SK-N-SH (cell line): ENCODE results near the gene TOR2A. TPM values are rescaled to one million over a fixed set of nuclear protein-coding genes. Genes with fewer than 3 reads are reported as not detected.

ENCODE experiments used
- CTCF ChIA-PET: fragments of 300-600, 350-600 bp; formaldehyde crosslinking; extraction: SDS; loops from one replicate; lab custom pipeline; 2021; lab: Yijun Ruan, JAX
- POLR2A ChIA-PET: fragments of 350-600 bp; sonication (Branson Sonifier 250); formaldehyde crosslinking; extraction: SDS; loops from one replicate; lab custom pipeline; 2020; ENCODE audit warnings: antibody characterized with exemption, inconsistent platforms; lab: Yijun Ruan, JAX
- DNase-seq: peaks from one replicate; pipeline ENCODE4 v3.0.0; 2012
- H2AFZ ChIP-seq: fragments of 200-600 bp; sonication (generic); 2 replicates; pipeline ENCODE4 v1.8.1; 2016; ENCODE audit warnings: antibody characterized with exemption, mild to moderate bottlenecking, low read depth
- H3F3A ChIP-seq: fragments of 200-600 bp; sonication (generic); replicated peaks from 2 replicates; pipeline ENCODE3; 2016; ENCODE audit warnings: antibody characterized with exemption, mild to moderate bottlenecking; ENCODE audit not compliant: insufficient read depth
- H3K27ac ChIP-seq, 2 experiments: fragments of 200-500 bp in 1 of 2; fragments of 200-600 bp in 1 of 2; sonication (Bioruptor generic) in 1 of 2; sonication (generic), shearing (Covaris generic) in 1 of 2; 2 replicates each; pipeline versions ENCODE4 v1.5.1 to v1.6.1; 2014 to 2016; ENCODE audit warnings: low read depth in 2 of 2, inconsistent platforms in 1 of 2, low read length in 1 of 2, mild to moderate bottlenecking in 1 of 2, mixed read lengths in 1 of 2
- H3K27me3 ChIP-seq: fragments of 200-600 bp; sonication (generic), shearing (Covaris generic); 2 replicates; pipeline ENCODE4 v1.6.1; 2016; ENCODE audit warnings: mixed run types; ENCODE audit not compliant: insufficient read depth
- H3K36me3 ChIP-seq, 2 experiments: fragments of 200-500 bp in 1 of 2; fragments of 200-600 bp in 1 of 2; sonication (Bioruptor generic) in 1 of 2; sonication (generic) in 1 of 2; replicated peaks in 1 of 2; 2 replicates each; pipeline versions ENCODE3 to v1.5.1; 2014 to 2016; ENCODE audit warnings: low read length in 1 of 2, mild to moderate bottlenecking in 1 of 2; ENCODE audit not compliant: insufficient read depth in 2 of 2, control insufficient read depth in 1 of 2
- H3K4me1 ChIP-seq, 2 experiments: fragments of 200-500 bp in 1 of 2; fragments of 200-600 bp in 1 of 2; sonication (Bioruptor generic) in 1 of 2; sonication (generic), shearing (Covaris generic) in 1 of 2; 2 replicates each; pipeline versions ENCODE4 v1.5.1 to v1.6.1; 2014 to 2016; ENCODE audit warnings: low read depth in 1 of 2, low read length in 1 of 2, mixed run types in 1 of 2; ENCODE audit not compliant: insufficient read depth in 2 of 2, control insufficient read depth in 1 of 2
- H3K4me2 ChIP-seq: fragments of 200-600 bp; sonication (generic), shearing (Covaris generic); 2 replicates; pipeline ENCODE4 v1.6.1; 2017; ENCODE audit warnings: mixed run types
- H3K4me3 ChIP-seq, 2 experiments: fragments of 200-500 bp in 1 of 2; fragments of 200-600 bp in 1 of 2; sonication (Bioruptor generic) in 1 of 2; sonication (generic), shearing (Covaris generic) in 1 of 2; 2 replicates each; pipeline versions ENCODE4 v1.5.1 to v1.8.1; 2014 to 2016; ENCODE audit warnings: low read depth in 2 of 2, inconsistent platforms in 1 of 2, low read length in 1 of 2, mild to moderate bottlenecking in 1 of 2, mixed read lengths in 1 of 2, moderate library complexity in 1 of 2
- H3K79me2 ChIP-seq: fragments of 200-600 bp; sonication (generic); 2 replicates; pipeline ENCODE4 v1.8.1; 2017; ENCODE audit warnings: mild to moderate bottlenecking; ENCODE audit not compliant: insufficient read depth
- H3K9ac ChIP-seq: fragments of 200-600 bp; sonication (generic); 2 replicates; pipeline ENCODE4 v1.6.1; 2017; ENCODE audit warnings: mixed run types
- H3K9me2 ChIP-seq: fragments of 200-600 bp; sonication (generic); 2 replicates; pipeline ENCODE4 v1.6.1; 2017; ENCODE audit warnings: mixed run types
- H3K9me3 ChIP-seq: fragments of 200-600 bp; sonication (generic); 2 replicates; pipeline ENCODE4 v1.6.1; 2017; ENCODE audit warnings: mixed run types, mild to moderate bottlenecking, moderate library complexity
- H4K20me1 ChIP-seq: fragments of 200-600 bp; sonication (generic); 2 replicates; pipeline ENCODE4 v1.6.1; 2017; ENCODE audit warnings: mild to moderate bottlenecking, mixed run types; ENCODE audit not compliant: insufficient read depth
- CHD2 ChIP-seq: fragments of 150-350 bp; IDR thresholded peaks from 2 replicates; pipeline ENCODE4 v1.6.1; 2018; ENCODE audit warnings: low read length; ENCODE audit not compliant: partially characterized antibody
- ELF1 ChIP-seq: IDR thresholded peaks from 2 replicates; pipeline ENCODE4 v1.4.0; 2012
- FOSL2 ChIP-seq: IDR thresholded peaks from 2 replicates; pipeline ENCODE4 v1.4.0; 2012; ENCODE audit warnings: low read depth, mild to moderate bottlenecking, moderate library complexity, borderline replicate concordance
- FOXJ3 ChIP-seq: sonication (generic); formaldehyde crosslinking; IDR thresholded peaks from 2 replicates; pipeline ENCODE4 v1.5.1; 2020; ENCODE audit warnings: mild to moderate bottlenecking, missing genetic modification reagents
- FOXM1 ChIP-seq: IDR thresholded peaks from 2 replicates; pipeline ENCODE4 v1.4.0; 2012; ENCODE audit warnings: low read depth, mild to moderate bottlenecking
- GABPA ChIP-seq: IDR thresholded peaks from 2 replicates; pipeline ENCODE4 v1.4.0; 2012; ENCODE audit warnings: low read depth, mild to moderate bottlenecking
- GATA2 ChIP-seq: sonication (generic); formaldehyde crosslinking; IDR thresholded peaks from 2 replicates; pipeline ENCODE4 v1.5.0; 2020; ENCODE audit warnings: mild to moderate bottlenecking, missing genetic modification reagents
- MEF2A ChIP-seq: IDR thresholded peaks from 2 replicates; pipeline ENCODE4 v1.4.0; 2012; ENCODE audit warnings: low read depth, borderline replicate concordance
- MXI1 ChIP-seq: IDR thresholded peaks from 2 replicates; pipeline ENCODE4 v1.6.1; 2012; ENCODE audit warnings: mild to moderate bottlenecking, low read depth, low read length, improper control_type of control experiment
- NFIC ChIP-seq: IDR thresholded peaks from 2 replicates; pipeline ENCODE4 v1.4.0; 2012; ENCODE audit warnings: borderline replicate concordance
- NRF1 ChIP-seq: IDR thresholded peaks from 2 replicates; pipeline ENCODE4 v1.6.1; 2012; ENCODE audit warnings: low read depth, mild to moderate bottlenecking, low read length
- RFX5 ChIP-seq: IDR thresholded peaks from 2 replicates; pipeline ENCODE4 v1.6.1; 2012; ENCODE audit warnings: mild to moderate bottlenecking, improper control_type of control experiment, low read length
- SMC3 ChIP-seq: IDR thresholded peaks from 2 replicates; pipeline ENCODE4 v1.6.1; 2012; ENCODE audit warnings: low read depth, low read length, improper control_type of control experiment
- WGBS: methylation state at CpG from one replicate; pipeline ENCODE4 v1.1.6; 2017; ENCODE audit warnings: low lambda C conversion rate; 5-methylcytosine and 5-hydroxymethylcytosine counted together
- polyA plus RNA-seq, 3 experiments: library from polyadenylated mRNA; depleted of rRNA; stranded (reverse); fragments of >200 nt; gene quantifications; 2 replicates each; pipeline ENCODE4 v1.2.3, GENCODE V29; 2012
- TF ChIP-seq, protein P1 (sequence below): IDR thresholded peaks from 2 replicates; pipeline ENCODE4; 2012
- TF ChIP-seq, protein P2 (sequence below): IDR thresholded peaks from 2 replicates; pipeline ENCODE4 v1.4.0; 2012; ENCODE audit warnings: low read depth, borderline replicate concordance

Gene TOR2A
- polyA plus RNA-seq, 1 of the 3 experiments (the other 2 are of a cell fraction): 17.2 TPM

DNA sequence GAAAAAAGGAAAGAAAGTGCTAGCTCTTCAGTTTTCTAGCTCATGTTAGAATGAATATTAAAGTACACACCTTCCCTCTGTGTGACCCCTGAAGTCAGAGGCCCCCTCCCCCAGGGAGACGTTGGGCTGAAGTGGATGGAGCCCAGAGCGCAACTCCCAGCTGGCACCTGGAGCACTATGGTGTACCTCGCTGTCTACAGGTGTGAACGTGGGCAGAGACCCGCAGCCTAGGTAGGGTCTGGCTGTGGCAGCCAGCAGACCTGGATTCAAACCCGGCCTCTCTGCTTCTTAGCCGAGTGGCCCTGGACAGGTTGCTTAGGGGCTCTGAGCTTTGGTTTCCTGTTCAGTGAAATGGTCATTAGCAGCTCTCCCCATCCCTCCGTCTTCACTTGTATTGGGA, 6.3 kb downstream of the TOR2A start:
- ChIA-PET POLR2A (interaction anchor here (0.7 kb wide), 1 partner anchor 201 kb away, joined by 3 read pairs; no protein-coding TSS in a partner anchor), CTCF (interaction anchor here (0.5 to 10.7 kb wide), 5 partner anchors 121 to 225 kb away, joined by 3 to 226 read pairs (median 6); no protein-coding TSS in a partner anchor)
- Histone ChIP-seq H3K4me1 (peaks cover 0 to under 1% of the 10 kb centered on the region in 2 experiments; a peak in 1 of 4 replicates), H3K9me3 (no peaks in the 10 kb centered on the region), H3K36me3 (peaks cover 0 to 3% of the 10 kb centered on the region in 2 experiments), H3F3A (peaks cover 2% of the 10 kb centered on the region), H4K20me1 (no peaks in the 10 kb centered on the region), H3K79me2 (no peaks in the 10 kb centered on the region), H2AFZ (no peak overlapping the region), H3K9me2 (no peaks in the 10 kb centered on the region), H3K27ac (no peak overlapping the region), H3K4me3 (no peak overlapping the region), H3K27me3 (no peaks in the 10 kb centered on the region), H3K9ac (no peak overlapping the region), H3K4me2 (no peak overlapping the region)
- DNase-seq: no peak
- 94% methylated on average over 8 of the region's 8 CpGs for whole genome bisulfite sequencing
- TF ChIP-seq NFIC: no peak
- TF ChIP-seq RFX5: no peak
- TF ChIP-seq, protein P1, sequence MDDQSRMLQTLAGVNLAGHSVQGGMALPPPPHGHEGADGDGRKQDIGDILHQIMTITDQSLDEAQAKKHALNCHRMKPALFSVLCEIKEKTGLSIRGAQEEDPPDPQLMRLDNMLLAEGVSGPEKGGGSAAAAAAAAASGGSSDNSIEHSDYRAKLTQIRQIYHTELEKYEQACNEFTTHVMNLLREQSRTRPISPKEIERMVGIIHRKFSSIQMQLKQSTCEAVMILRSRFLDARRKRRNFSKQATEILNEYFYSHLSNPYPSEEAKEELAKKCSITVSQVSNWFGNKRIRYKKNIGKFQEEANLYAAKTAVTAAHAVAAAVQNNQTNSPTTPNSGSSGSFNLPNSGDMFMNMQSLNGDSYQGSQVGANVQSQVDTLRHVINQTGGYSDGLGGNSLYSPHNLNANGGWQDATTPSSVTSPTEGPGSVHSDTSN: no peak
- no peak for TF ChIP-seq NRF1
- TF ChIP-seq FOXJ3 (CRISPR knock-in tag): no peak

DNA sequence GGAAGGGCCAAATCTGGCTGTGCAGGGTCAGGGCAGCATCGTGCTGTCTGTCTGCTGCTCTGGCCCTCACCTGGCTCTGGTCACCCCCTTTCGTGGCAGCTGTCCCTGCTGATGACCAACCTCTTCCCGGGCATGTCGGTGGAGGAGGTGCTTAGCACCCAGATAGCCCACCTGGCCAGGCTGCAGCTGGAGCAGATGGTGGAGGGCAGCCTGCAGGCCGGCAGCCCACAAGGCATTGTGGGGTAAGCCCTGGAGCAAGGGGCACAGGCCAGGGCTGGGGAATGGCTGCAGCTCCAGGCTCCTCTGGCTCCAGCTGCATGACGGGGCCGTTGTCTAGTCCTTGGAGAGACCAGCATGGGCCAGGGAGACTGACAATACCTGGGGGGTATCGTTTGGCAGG, 8.2 kb downstream of the TOR2A start:
- H3K4me1 ChIP-seq: no peaks in the 10 kb centered on the region; a peak in 1 of 4 replicates
- CTCF ChIA-PET: interaction anchor here (0.8 to 3.0 kb wide), 6 partner anchors 8 to 223 kb away, joined by 3 to 18 read pairs (median 4); partner anchors contain the start of gene TOR2A

More for the DNA sequence above, 8.2 kb downstream of the TOR2A start:
- no peaks in the 10 kb centered on the region for H3K9me2 ChIP-seq
- H3K27ac ChIP-seq: no peak overlapping the region
- no peak overlapping the region for H3K4me2 ChIP-seq
- H4K20me1 ChIP-seq: no peaks in the 10 kb centered on the region
- no peak for TF ChIP-seq NRF1
- TF ChIP-seq NFIC: no peak
- TF ChIP-seq GABPA: no peak
- TF ChIP-seq GATA2 (CRISPR knock-in tag): no peak
- TF ChIP-seq, protein P2, sequence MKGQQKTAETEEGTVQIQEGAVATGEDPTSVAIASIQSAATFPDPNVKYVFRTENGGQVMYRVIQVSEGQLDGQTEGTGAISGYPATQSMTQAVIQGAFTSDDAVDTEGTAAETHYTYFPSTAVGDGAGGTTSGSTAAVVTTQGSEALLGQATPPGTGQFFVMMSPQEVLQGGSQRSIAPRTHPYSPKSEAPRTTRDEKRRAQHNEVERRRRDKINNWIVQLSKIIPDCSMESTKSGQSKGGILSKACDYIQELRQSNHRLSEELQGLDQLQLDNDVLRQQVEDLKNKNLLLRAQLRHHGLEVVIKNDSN: no peak
- no peak for TF ChIP-seq ELF1
- TF ChIP-seq FOXJ3 (CRISPR knock-in tag): no peak
- TF ChIP-seq FOXM1: no peak
- TF ChIP-seq, protein P1: no peak
- no peak for TF ChIP-seq FOSL2
- TF ChIP-seq MEF2A: no peak
- TF ChIP-seq CHD2: no peak
- TF ChIP-seq SMC3: no peak
- TF ChIP-seq MXI1: no peak
- DNase-seq: no peak
- no peak overlapping the region for H2AFZ ChIP-seq
- no peak overlapping the region for H3K9ac ChIP-seq
- H3K27me3 ChIP-seq: no peaks in the 10 kb centered on the region
- H3K4me3 ChIP-seq: no peak overlapping the region
- no peaks in the 10 kb centered on the region for H3K79me2 ChIP-seq
- peaks cover 3% of the 10 kb centered on the region for H3F3A ChIP-seq
- 62% methylated on average over 8 of the region's 8 CpGs for WGBS
- peaks cover 0 to 3% of the 10 kb centered on the region in 2 experiments for H3K36me3 ChIP-seq
- H3K9me3 ChIP-seq: no peaks in the 10 kb centered on the region
- POLR2A ChIA-PET: no interaction called here
